Measurements from ENCODE around the gene PKM. TPM values are rescaled to one million over a fixed set of nuclear protein-coding genes. Genes with fewer than 3 reads are reported as not detected.
A peak's percentile ranks its signal among the peaks of the same experiment; 100 is the strongest.
"Not testable (repeated sequence)": the region's sequence is repeated elsewhere in the genome, so short reads cannot be mapped to it uniquely, and the experiment has no call there.

The PKM gene
- 100 to 1,000 TPM; 328 to 450 (median 372) TPM for total RNA-seq
- long read RNA-seq, donor 1, transcript PKM-212 (3 exons, 3,016 nt): minor isoform, 5 of 659 reads
- long read RNA-seq, donor 1, transcript PKM-214 (2 exons, 2,301 nt): minor isoform, 7 of 659 reads
- long read RNA-seq, donor 1, transcript PKM-202 (11 exons, 2,318 nt): major isoform, 438 of 659 reads
- long read RNA-seq, donor 1, partial matches to known transcripts: 64 of 659 reads
- long read RNA-seq, donor 1, other reads (novel, unspliced or antisense): 144 of 659 reads
- long read RNA-seq, donor 2, transcript PKM-202 (11 exons, 2,318 nt): major isoform, 255 of 297 reads
- long read RNA-seq, donor 2, partial matches to known transcripts: 15 of 297 reads
- long read RNA-seq, donor 2, other reads (novel, unspliced or antisense): 24 of 297 reads

GRCh38 chr15:72231066-72231832 lies at the start of gene PKM:
TSS of gene PKM (minus strand) at chr15:72231190. CDS start at chr15:72219097, 12,093 bp downstream.
- peaks cover 30% of the 10 kb centered on the region for H3K4me1 ChIP-seq (ENCODE audit: low read depth)
- DNase-seq (peak; percentile 98 to 100 (median 98)), ATAC-seq (peak; percentile 87)
- intact Hi-C loops (cut with DNase I, micrococcal nuclease): no loop called here
- no peaks in the 10 kb centered on the region for H3K36me3 ChIP-seq (ENCODE audit: low read depth)
- TF ChIP-seq, protein P1, sequence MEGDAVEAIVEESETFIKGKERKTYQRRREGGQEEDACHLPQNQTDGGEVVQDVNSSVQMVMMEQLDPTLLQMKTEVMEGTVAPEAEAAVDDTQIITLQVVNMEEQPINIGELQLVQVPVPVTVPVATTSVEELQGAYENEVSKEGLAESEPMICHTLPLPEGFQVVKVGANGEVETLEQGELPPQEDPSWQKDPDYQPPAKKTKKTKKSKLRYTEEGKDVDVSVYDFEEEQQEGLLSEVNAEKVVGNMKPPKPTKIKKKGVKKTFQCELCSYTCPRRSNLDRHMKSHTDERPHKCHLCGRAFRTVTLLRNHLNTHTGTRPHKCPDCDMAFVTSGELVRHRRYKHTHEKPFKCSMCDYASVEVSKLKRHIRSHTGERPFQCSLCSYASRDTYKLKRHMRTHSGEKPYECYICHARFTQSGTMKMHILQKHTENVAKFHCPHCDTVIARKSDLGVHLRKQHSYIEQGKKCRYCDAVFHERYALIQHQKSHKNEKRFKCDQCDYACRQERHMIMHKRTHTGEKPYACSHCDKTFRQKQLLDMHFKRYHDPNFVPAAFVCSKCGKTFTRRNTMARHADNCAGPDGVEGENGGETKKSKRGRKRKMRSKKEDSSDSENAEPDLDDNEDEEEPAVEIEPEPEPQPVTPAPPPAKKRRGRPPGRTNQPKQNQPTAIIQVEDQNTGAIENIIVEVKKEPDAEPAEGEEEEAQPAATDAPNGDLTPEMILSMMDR (IDR thresholded peaks at IDR 0.05): no peak
- H3K9me3 ChIP-seq: no peaks in the 10 kb centered on the region
- peak within 1 kb of the TSS; percentile 71 for H3K4me3 ChIP-seq

- TF ChIP-seq, protein P1 (IDR thresholded peaks at IDR 0.05): no peak
Observed at GRCh38 chr15:72280751-72281150, 49.8 kb upstream of the PKM start.

GRCh38 chr15:72278737-72279136 lies 47.7 kb upstream of the PKM start:
- TF ChIP-seq, protein P1 (IDR thresholded peaks at IDR 0.05): no peak
- intact Hi-C loops (cut with DNase I, micrococcal nuclease): loop anchor here in 1 of 2 donors (5.0 kb wide), 1 partner anchor 76 kb away; no protein-coding TSS in a partner anchor

More at GRCh38 chr15:72280751-72281150, 49.8 kb upstream of the PKM start:
- DNase-seq: no peak
- Histone ChIP-seq H3K4me3 (no peak overlapping the region), H3K36me3 (ENCODE audit: low read depth) (no peaks in the 10 kb centered on the region), H3K4me1 (ENCODE audit: low read depth) (no peaks in the 10 kb centered on the region), H3K9me3 (no peaks in the 10 kb centered on the region)
- intact Hi-C loops (cut with DNase I, micrococcal nuclease): no loop called here
- no peak for ATAC-seq

GRCh38 chr15:72276326-72276700 lies 45.3 kb upstream of the PKM start:
- peaks cover 5% of the 10 kb centered on the region for H3K4me1 ChIP-seq (ENCODE audit: low read depth)
- H3K4me3 ChIP-seq: no peak overlapping the region
- H3K36me3 ChIP-seq (ENCODE audit: low read depth): no peaks in the 10 kb centered on the region
- DNase-seq: no peak
- ATAC-seq: no peak
- intact Hi-C loops (cut with DNase I, micrococcal nuclease): loop anchor here in 1 of 2 donors (5.0 kb wide), 1 partner anchor 74 kb away; no protein-coding TSS in a partner anchor
- no peaks in the 10 kb centered on the region for H3K9me3 ChIP-seq
- TF ChIP-seq, protein P1 (IDR thresholded peaks at IDR 0.05): no peak

More at GRCh38 chr15:72278737-72279136, 47.7 kb upstream of the PKM start:
- H3K9me3 ChIP-seq: no peaks in the 10 kb centered on the region
- H3K4me1 ChIP-seq (ENCODE audit: low read depth): no peaks in the 10 kb centered on the region
- no peak for DNase-seq
- no peaks in the 10 kb centered on the region for H3K36me3 ChIP-seq (ENCODE audit: low read depth)
- H3K4me3 ChIP-seq: no peak overlapping the region
- no peak for ATAC-seq

GRCh38 chr15:72275635-72276325 lies 44.8 kb upstream of the PKM start:
- not testable (repeated sequence) for ATAC-seq; H3K9me3 ChIP-seq; H3K4me1 ChIP-seq (ENCODE audit: low read depth); DNase-seq; H3K4me3 ChIP-seq; H3K36me3 ChIP-seq (ENCODE audit: low read depth)
- intact Hi-C loops (cut with DNase I, micrococcal nuclease): loop anchor here in 1 of 2 donors (5.0 kb wide), 1 partner anchor 73 kb away; no protein-coding TSS in a partner anchor

Measured in mucosa of descending colon (tissue), 3 donors.